H1 (cell line): ENCODE results near the gene HIVEP3. TPM values are rescaled to one million over a fixed set of nuclear protein-coding genes. Genes with fewer than 3 reads are reported as not detected.

Experiments
- BACH1 ChIP-seq: IDR thresholded peaks from 2 replicates; pipeline ENCODE4 v1.6.1; 2012; ENCODE audit warnings: low read length, improper control_type of control experiment
- CBX5 ChIP-seq: fragments of 300-800, 300-1000 bp; sonication (generic); IDR thresholded peaks from 2 replicates; pipeline ENCODE4 v1.7.1; 2016; ENCODE audit warnings: antibody characterized with exemption, low read length, low read depth
- CEBPB ChIP-seq: IDR thresholded peaks from 2 replicates; pipeline ENCODE4 v1.6.1; 2012; ENCODE audit warnings: low read depth, low read length
- CHD7 ChIP-seq: fragments of 300-600 bp; sonication (generic); IDR thresholded peaks from 2 replicates; pipeline ENCODE4 v1.7.1; 2012; ENCODE audit warnings: low read length, moderate library complexity, mild to moderate bottlenecking, inconsistent platforms; ENCODE audit not compliant: insufficient replicate concordance
- HDAC6 ChIP-seq: IDR thresholded peaks from one replicate; pipeline ENCODE4 v1.7.1; 2012; ENCODE audit warnings: low read depth, mild to moderate bottlenecking, inconsistent platforms, low read length, moderate library complexity
- PHF8 ChIP-seq: fragments of 200-600 bp; sonication (generic); conservative IDR thresholded peaks from 2 replicates; pipeline ENCODE4 v1.7.1; 2012; ENCODE audit warnings: low read depth, mild to moderate bottlenecking, inconsistent platforms, low read length, moderate library complexity
- RNF2 ChIP-seq: fragments of 200-900, 300-1000 bp; sonication (generic); IDR thresholded peaks from 2 replicates; pipeline ENCODE4 v1.7.1; 2016; ENCODE audit warnings: borderline replicate concordance, low read depth, mild to moderate bottlenecking, antibody characterized with exemption, low read length; ENCODE audit not compliant: poor library complexity, severe bottlenecking; ENCODE audit errors: missing control alignments
- SAP30 ChIP-seq: fragments of 300-600 bp; sonication (generic); IDR thresholded peaks from 2 replicates; pipeline ENCODE4 v1.7.1; 2012; ENCODE audit warnings: low read length, moderate library complexity, mild to moderate bottlenecking, inconsistent platforms; ENCODE audit not compliant: insufficient read depth, insufficient replicate concordance
- SIRT6 ChIP-seq: IDR thresholded peaks from one replicate; pipeline ENCODE4 v1.7.1; 2012; ENCODE audit warnings: low read length, inconsistent platforms
- USF2 ChIP-seq: IDR thresholded peaks from 2 replicates; pipeline ENCODE4 v1.6.1; 2011; ENCODE audit warnings: low read length, improper control_type of control experiment
- polyA plus RNA-seq, 7 experiments: library from polyadenylated mRNA; depleted of rRNA in 3 of 7; stranded (reverse) in 5 of 7; unstranded in 2 of 7; fragments of >200 nt in 5 of 7; fragments of 200-250 nt in 2 of 7; gene quantifications; 1 replicate in 5 of 7; 2 replicates in 1 of 7; 4 replicates in 1 of 7; pipeline versions ENCODE4 v1.2.1 to v1.2.3, GENCODE V29; 2011 to 2013; ENCODE audit warnings: missing spikeins in 2 of 7, mixed read lengths in 2 of 7
- total RNA-seq: library from RNA; stranded (reverse); fragmentation: NEBNext Ultra II Directional; extraction: Animal tissue kit (Norgen Biotek cat#: 25700); gene quantifications from 2 replicates; pipeline ENCODE4 v1.2.1, GENCODE V29; 2021

Gene HIVEP3
- total and polyA plus RNA-seq, 2 of the 8 experiments (the other 6 are each of a cell fraction or from before 2014, with no cell fraction given), result 0.24 to 0.69 TPM

- TF ChIP-seq CHD7 (no peak), BACH1 (no peak), HDAC6 (no peak), USF2 (no peak), CBX5 (no peak), SIRT6 (no peak), RNF2 (no peak), PHF8 (no peak), SAP30 (no peak), CEBPB (no peak)
Measured at GRCh38 chr1:41576206-41576605, 342.5 kb downstream of the HIVEP3 start (continued).
